ENCODE results near the gene RRBP1.

DNA sequence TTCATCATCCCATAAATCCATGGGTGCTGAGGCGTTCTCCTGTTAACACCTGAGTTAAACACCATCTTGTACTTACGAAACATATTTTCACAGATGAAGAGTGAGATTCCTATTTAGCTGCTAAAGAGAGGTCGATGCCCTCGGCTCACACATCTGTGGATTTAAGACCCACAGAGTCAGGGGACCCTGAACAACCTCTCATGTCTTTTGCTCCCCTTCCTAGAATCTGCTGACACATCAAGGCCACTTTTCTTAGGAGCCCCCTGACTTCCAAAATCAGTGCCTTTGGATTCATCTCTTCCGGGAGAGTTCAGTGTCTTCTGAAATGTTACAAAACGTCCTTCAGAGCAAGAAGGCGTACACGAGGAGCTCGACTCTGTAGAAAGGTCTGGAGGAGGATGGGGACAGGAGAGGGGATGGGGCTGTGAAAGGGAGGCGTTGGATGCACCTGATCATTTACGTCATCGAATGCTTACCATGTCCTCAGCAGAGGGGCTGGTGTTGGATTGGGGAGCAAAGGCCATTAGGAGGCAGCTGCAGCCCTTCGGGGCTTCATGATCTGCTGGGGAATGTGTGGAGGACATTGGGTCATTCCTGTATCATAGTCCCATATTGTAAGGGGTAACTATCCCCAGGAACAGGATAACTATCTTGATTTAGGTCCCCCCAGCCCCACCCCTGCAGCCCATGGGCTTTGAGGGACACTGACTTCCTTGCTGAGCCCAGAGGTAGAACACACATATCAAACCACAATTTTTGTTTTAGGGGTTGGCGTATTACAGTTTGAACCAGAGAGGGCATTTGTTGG lies 40.7 kb upstream of the RRBP1 start:
- TF ChIP-seq, protein P1, sequence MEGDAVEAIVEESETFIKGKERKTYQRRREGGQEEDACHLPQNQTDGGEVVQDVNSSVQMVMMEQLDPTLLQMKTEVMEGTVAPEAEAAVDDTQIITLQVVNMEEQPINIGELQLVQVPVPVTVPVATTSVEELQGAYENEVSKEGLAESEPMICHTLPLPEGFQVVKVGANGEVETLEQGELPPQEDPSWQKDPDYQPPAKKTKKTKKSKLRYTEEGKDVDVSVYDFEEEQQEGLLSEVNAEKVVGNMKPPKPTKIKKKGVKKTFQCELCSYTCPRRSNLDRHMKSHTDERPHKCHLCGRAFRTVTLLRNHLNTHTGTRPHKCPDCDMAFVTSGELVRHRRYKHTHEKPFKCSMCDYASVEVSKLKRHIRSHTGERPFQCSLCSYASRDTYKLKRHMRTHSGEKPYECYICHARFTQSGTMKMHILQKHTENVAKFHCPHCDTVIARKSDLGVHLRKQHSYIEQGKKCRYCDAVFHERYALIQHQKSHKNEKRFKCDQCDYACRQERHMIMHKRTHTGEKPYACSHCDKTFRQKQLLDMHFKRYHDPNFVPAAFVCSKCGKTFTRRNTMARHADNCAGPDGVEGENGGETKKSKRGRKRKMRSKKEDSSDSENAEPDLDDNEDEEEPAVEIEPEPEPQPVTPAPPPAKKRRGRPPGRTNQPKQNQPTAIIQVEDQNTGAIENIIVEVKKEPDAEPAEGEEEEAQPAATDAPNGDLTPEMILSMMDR (IDR thresholded peaks at IDR 0.05; ENCODE audit: borderline replicate concordance, extremely low read depth, low read length, poor library complexity, severe bottlenecking): no peak
- no peak for TF ChIP-seq EZH2 (IDR thresholded peaks at IDR 0.05; ENCODE audit: borderline replicate concordance, low read depth, low read length, severe bottlenecking)
